SJSA1 (cell line): ENCODE measurements around the gene BPTF. TPM values are rescaled to one million over a fixed set of nuclear protein-coding genes. Genes with fewer than 3 reads are reported as not detected.
"Not testable (repeated sequence)": the region's sequence is repeated elsewhere in the genome, so short reads cannot be mapped to it uniquely, and the experiment has no call there.

Experiments used
- DNase-seq, 2 experiments: peaks; one replicate each; pipeline ENCODE4 v3.0.0-alpha.2; 2015 to 2020; ENCODE audit warnings: low spot score in 2 of 2, low read depth in 1 of 2
- H3K27ac ChIP-seq: fragments of 250-450 bp; sonication (Bioruptor Pico); 2 replicates; pipeline ENCODE4 v1.5.1; 2020; ENCODE audit warnings: mild to moderate bottlenecking, moderate library complexity
- H3K27me3 ChIP-seq: fragments of 250-450 bp; sonication (Bioruptor Pico); replicated peaks from 2 replicates; pipeline ENCODE4 v1.5.1; 2020; ENCODE audit warnings: mild to moderate bottlenecking, moderate library complexity
- H3K36me3 ChIP-seq: fragments of 250-450 bp; sonication (Bioruptor Pico); 2 replicates; pipeline ENCODE4 v1.5.1; 2020; ENCODE audit warnings: mild to moderate bottlenecking
- H3K4me1 ChIP-seq: fragments of 250-450 bp; sonication (Bioruptor Pico); replicated peaks from 2 replicates; pipeline ENCODE4 v1.6.1; 2021; ENCODE audit warnings: mild to moderate bottlenecking
- H3K4me3 ChIP-seq: fragments of 250-450 bp; sonication (Bioruptor Pico); 2 replicates; pipeline ENCODE4 v1.5.1; 2020; ENCODE audit warnings: mild to moderate bottlenecking
- H3K9me3 ChIP-seq: fragments of 250-450 bp; sonication (Bioruptor Pico); replicated peaks from 2 replicates; pipeline ENCODE4 v1.5.1; 2020; ENCODE audit warnings: mild to moderate bottlenecking
- total RNA-seq: library from RNA; depleted of rRNA; stranded (reverse); fragments of >200 nt; shearing (Covaris generic); gene quantifications from 2 replicates; pipeline ENCODE4 v1.2.3, GENCODE V29; 2014

Gene BPTF
- total RNA-seq, 1 experiment from 2014 or later: 40.9 TPM

DNA sequence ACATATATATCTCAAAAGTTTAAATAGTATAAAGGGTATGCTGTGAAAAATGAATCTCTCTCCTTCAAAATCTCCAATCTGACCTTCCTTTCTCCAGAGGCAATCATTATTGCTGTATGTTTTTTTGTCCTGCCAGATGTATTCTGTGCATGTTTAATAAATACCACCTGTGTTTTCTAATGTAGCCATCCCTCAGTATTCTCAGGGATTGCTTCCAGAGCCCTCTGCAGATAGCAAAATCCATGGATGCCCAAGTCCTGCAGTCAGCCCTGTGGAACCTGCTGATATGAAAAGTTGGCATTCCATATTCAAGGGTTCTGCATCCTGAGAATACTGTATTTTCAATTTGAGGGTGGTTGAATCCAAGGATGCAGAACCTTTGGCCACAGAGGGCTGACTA, 42.9 kb downstream of the BPTF start:
- Histone ChIP-seq H3K9me3 (no peaks in the 10 kb centered on the region), H3K4me1 (no peaks in the 10 kb centered on the region), H3K36me3 (no peaks in the 10 kb centered on the region), H3K27me3 (no peaks in the 10 kb centered on the region), H3K27ac (no peak overlapping the region), H3K4me3 (no peak overlapping the region)
- DNase-seq: no peak

DNA sequence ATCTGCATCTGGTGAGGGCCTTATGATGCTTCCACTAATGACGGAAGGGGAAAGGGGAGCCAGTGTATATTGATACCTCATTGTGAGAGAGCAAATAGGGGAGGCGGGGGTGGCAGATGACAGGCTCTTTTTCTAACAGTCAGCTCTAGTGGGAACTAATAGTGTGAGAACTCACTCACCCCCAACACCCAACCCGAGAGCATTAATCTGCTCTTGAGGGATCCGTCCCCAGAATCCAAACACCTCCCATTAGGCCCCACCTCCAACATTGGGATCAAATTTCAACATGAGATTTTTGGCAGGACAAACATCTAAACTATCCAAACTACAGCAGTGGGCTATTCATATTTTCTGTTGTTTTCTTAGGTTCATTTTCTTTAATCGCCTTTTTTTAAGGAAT, 54.4 kb downstream of the BPTF start:
- DNase-seq: no peak
- Histone ChIP-seq H3K4me1 (no peaks in the 10 kb centered on the region), H3K9me3 (no peaks in the 10 kb centered on the region), H3K27ac (no peak overlapping the region), H3K27me3 (no peaks in the 10 kb centered on the region), H3K36me3 (peaks cover 39% of the 10 kb centered on the region), H3K4me3 (no peak overlapping the region)

DNA sequence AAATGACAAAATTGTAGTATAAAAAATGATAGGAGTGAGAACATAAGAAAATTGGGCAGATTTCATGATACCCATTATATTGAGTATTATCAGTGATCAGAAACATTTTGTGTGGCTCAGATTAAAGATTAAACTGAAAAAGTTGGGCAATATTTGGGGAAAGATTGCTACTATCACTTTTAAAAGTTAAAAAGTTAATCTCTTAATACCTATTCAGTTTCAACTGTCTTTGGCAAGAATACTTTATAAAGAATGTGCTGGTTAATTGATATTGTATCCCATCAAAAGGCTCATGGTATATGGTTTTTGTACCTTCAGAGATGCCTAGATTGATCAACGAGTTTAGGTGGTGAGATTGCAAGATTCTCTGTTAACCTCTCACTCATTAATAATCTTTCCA, 55.8 kb downstream of the BPTF start:
- Histone ChIP-seq H3K27ac (no peak overlapping the region), H3K4me1 (no peaks in the 10 kb centered on the region), H3K36me3 (peaks cover 34% of the 10 kb centered on the region), H3K27me3 (no peaks in the 10 kb centered on the region), H3K9me3 (no peaks in the 10 kb centered on the region), H3K4me3 (no peak overlapping the region)
- no peak for DNase-seq

GRCh38 chr17:67884741-67885140, 59.4 kb downstream of the BPTF start:
- DNase-seq: no peak
- H3K4me1 ChIP-seq: no peaks in the 10 kb centered on the region
- no peak overlapping the region for H3K27ac ChIP-seq
- H3K9me3 ChIP-seq: no peaks in the 10 kb centered on the region
- H3K4me3 ChIP-seq: no peak overlapping the region
- H3K36me3 ChIP-seq: peaks cover 29% of the 10 kb centered on the region
- no peaks in the 10 kb centered on the region for H3K27me3 ChIP-seq

DNA sequence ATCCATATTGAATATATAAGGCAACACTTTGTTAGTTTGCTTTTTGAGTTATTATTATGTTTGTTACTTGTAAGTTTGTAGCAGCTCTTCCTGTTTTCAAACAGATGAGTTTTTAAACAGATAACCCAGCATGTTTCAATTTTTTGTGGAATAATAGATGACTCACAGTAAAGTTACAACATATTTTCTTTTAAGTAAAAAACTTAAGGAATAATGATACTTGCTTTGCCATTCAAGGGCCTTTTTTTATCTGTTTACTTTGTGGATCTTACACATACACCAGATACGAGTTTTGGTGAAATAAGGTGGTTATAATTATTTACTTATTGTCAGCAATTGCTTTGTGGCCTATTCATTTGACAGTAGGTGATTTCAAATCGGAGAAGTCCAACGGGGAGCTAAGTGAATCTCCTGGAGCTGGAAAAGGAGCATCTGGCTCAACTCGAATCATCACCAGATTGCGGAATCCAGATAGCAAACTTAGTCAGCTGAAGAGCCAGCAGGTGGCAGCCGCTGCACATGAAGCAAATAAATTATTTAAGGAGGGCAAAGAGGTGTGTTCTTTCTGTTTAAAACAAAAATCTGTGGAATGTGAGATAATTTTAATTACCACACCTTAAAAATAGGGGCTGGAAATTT, 66.3 kb downstream of the BPTF start:
- Histone ChIP-seq H3K27me3 (no peaks in the 10 kb centered on the region), H3K36me3 (peaks cover 45% of the 10 kb centered on the region), H3K9me3 (no peaks in the 10 kb centered on the region), H3K4me1 (no peaks in the 10 kb centered on the region), H3K27ac (no peak overlapping the region), H3K4me3 (no peak overlapping the region)
- no peak for DNase-seq

DNA sequence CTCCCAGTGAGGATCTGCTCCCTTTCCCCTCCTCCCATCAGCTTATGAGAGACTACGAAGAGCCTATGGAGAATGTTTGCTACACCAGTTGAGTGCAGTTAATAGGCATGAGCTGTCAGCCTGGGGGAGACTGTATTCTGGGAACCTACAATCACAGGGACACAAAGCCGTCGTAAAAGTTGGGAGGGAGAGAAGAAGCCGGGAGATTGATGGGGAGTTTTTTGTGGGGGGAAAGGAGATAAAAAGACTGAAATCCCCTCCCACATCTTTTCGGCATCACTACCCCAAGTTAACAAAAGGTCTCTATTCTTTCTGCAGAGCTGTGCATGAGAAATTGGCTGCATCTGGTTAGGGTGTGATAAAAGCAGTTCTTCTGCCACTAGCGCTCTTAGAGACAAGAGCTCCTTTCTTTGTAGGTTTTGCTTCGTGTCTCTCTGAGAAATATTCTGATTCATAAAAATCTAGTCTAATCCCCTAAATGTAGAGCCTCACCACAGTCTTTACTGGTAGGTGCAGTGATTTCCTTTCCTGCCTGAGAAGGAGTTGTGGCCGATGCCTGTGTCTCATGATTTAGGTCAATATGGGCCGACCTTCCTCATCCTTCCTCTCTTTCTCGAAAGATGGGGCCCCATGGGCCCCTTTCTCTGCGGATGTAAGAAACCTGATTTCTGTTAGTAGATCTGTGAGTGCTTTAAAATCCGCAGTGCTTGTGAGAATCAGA, 77.4 kb downstream of the BPTF start:
- Histone ChIP-seq H3K27me3 (no peaks in the 10 kb centered on the region), H3K9me3 (no peaks in the 10 kb centered on the region), H3K36me3 (peaks cover 41% of the 10 kb centered on the region), H3K4me1 (no peaks in the 10 kb centered on the region), H3K27ac (no peak overlapping the region), H3K4me3 (no peak overlapping the region)
- DNase-seq: no peak

DNA sequence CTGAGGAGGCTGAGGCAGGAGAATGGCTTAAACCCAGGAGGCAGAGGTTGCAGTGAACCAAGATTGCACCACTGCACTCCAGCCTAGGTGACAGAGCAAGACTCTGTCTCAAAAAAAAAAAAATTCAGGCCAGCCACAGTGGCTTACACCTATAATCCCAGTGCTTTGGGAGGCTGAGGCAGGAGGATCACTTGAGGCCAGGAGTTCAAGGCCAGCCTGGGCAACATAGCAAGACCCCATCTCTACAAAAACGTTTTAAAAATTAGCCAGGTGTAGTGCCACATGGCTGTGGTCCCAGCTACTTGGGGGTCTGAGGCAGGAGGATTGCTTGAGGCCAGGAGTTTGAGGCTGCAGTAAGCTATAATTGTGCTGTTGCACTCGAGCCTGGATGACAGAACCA, 80.0 kb downstream of the BPTF start:
- not testable (repeated sequence) for H3K27ac ChIP-seq, H3K9me3 ChIP-seq, H3K4me1 ChIP-seq, H3K27me3 ChIP-seq, DNase-seq, H3K4me3 ChIP-seq
- peaks cover 43% of the 10 kb centered on the region for H3K36me3 ChIP-seq

- H3K27ac ChIP-seq, H3K4me1 ChIP-seq, H3K27me3 ChIP-seq, H3K4me3 ChIP-seq, H3K9me3 ChIP-seq, DNase-seq: not testable (repeated sequence)
- peaks cover 54% of the 10 kb centered on the region for H3K36me3 ChIP-seq
Measured at GRCh38 chr17:67910117-67910803, 85.0 kb downstream of the BPTF start.

DNA sequence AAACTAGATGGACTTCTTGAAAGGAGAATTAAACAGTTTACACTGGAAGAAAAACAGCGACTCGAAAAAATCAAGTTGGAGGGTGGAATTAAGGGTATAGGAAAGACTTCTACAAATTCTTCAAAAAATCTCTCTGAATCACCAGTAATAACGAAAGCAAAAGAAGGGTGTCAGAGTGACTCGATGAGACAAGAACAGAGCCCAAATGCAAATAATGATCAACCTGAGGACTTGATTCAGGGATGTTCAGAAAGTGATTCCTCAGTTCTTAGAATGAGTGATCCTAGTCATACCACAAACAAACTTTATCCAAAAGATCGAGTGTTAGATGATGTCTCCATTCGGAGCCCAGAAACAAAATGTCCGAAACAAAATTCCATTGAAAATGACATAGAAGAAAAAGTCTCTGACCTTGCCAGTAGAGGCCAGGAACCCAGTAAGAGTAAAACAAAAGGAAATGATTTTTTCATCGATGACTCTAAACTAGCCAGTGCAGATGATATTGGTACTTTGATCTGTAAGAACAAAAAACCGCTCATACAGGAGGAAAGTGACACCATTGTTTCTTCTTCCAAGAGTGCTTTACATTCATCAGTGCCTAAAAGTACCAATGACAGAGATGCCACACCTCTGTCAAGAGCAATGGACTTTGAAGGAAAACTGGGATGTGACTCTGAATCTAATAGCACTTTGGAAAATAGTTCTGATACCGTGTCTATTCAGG, 85.9 kb downstream of the BPTF start:
- Histone ChIP-seq H3K36me3 (peaks cover 60% of the 10 kb centered on the region), H3K4me3 (no peak overlapping the region), H3K27me3 (no peaks in the 10 kb centered on the region), H3K9me3 (no peaks in the 10 kb centered on the region), H3K4me1 (no peaks in the 10 kb centered on the region), H3K27ac (no peak overlapping the region)
- no peak for DNase-seq

GRCh38 chr17:67912088-67912487, 86.8 kb downstream of the BPTF start:
- Histone ChIP-seq H3K27me3 (no peaks in the 10 kb centered on the region), H3K36me3 (peaks cover 60% of the 10 kb centered on the region), H3K27ac (no peak overlapping the region), H3K9me3 (no peaks in the 10 kb centered on the region), H3K4me3 (no peak overlapping the region), H3K4me1 (no peaks in the 10 kb centered on the region)
- DNase-seq: no peak

DNA sequence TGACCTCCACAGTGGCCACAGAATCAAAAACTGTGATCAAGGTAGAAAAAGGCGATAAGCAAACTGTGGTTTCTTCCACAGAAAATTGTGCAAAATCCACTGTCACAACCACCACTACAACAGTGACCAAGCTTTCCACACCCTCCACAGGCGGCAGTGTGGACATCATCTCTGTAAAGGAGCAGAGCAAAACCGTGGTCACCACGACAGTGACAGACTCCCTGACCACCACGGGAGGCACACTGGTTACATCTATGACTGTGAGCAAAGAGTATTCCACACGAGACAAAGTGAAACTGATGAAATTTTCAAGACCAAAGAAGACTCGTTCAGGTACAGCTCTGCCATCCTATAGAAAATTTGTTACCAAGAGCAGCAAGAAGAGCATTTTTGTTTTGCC, 87.4 kb downstream of the BPTF start:
- DNase-seq: no peak
- Histone ChIP-seq H3K9me3 (no peaks in the 10 kb centered on the region), H3K27me3 (no peaks in the 10 kb centered on the region), H3K4me3 (no peak overlapping the region), H3K36me3 (peaks cover 60% of the 10 kb centered on the region), H3K4me1 (no peaks in the 10 kb centered on the region), H3K27ac (no peak overlapping the region)

GRCh38 chr17:67920212-67920611, 94.9 kb downstream of the BPTF start:
- H3K36me3 ChIP-seq: peaks cover 59% of the 10 kb centered on the region
- no peak overlapping the region for H3K27ac ChIP-seq

GRCh38 chr17:67922503-67922902, 97.2 kb downstream of the BPTF start:
- H3K36me3 ChIP-seq: peaks cover 62% of the 10 kb centered on the region
- H3K4me1 ChIP-seq: no peaks in the 10 kb centered on the region
- H3K9me3 ChIP-seq: no peaks in the 10 kb centered on the region
- H3K27ac ChIP-seq: no peak overlapping the region
- no peaks in the 10 kb centered on the region for H3K27me3 ChIP-seq
- H3K4me3 ChIP-seq: no peak overlapping the region
- no peak for DNase-seq

More at GRCh38 chr17:67920212-67920611, 94.9 kb downstream of the BPTF start:
- DNase-seq: no peak
- Histone ChIP-seq H3K4me3 (no peak overlapping the region), H3K4me1 (no peaks in the 10 kb centered on the region), H3K27me3 (no peaks in the 10 kb centered on the region), H3K9me3 (no peaks in the 10 kb centered on the region)

GRCh38 chr17:67928842-67929241, 103.5 kb downstream of the BPTF start:
- not testable (repeated sequence) for DNase-seq, H3K9me3 ChIP-seq, H3K4me3 ChIP-seq, H3K27ac ChIP-seq, H3K4me1 ChIP-seq, H3K27me3 ChIP-seq
- peaks cover 81% of the 10 kb centered on the region for H3K36me3 ChIP-seq
